HepG2 (cell line): ENCODE results near the gene CIBAR2. TPM values are rescaled to one million over a fixed set of nuclear protein-coding genes. Genes with fewer than 3 reads are reported as not detected.

Experiments
- ARNTL ChIP-seq: sonication (generic); formaldehyde crosslinking; IDR thresholded peaks from 2 replicates; pipeline ENCODE4 v1.4.0; 2020; ENCODE audit warnings: mild to moderate bottlenecking, missing genetic modification reagents
- BHLHE40 ChIP-seq: IDR thresholded peaks from 2 replicates; pipeline ENCODE4 v1.6.1; 2011; ENCODE audit warnings: low read length, improper control_type of control experiment
- BORCS8-MEF2B ChIP-seq: sonication (generic); formaldehyde crosslinking; IDR thresholded peaks from 2 replicates; pipeline ENCODE4 v1.8.0; 2022; ENCODE audit warnings: mild to moderate bottlenecking, missing genetic modification reagents
- DMAP1 ChIP-seq: IDR thresholded peaks from 2 replicates; pipeline ENCODE4 v1.6.1; 2016
- GTF3A ChIP-seq: sonication (generic); formaldehyde crosslinking; conservative IDR thresholded peaks from 2 replicates; pipeline ENCODE4 v1.4.0; 2020; ENCODE audit warnings: mild to moderate bottlenecking, missing genetic modification reagents
- HES4 ChIP-seq: sonication (generic); formaldehyde crosslinking; IDR thresholded peaks from 2 replicates; pipeline ENCODE4 v1.9.0; 2021; ENCODE audit warnings: mild to moderate bottlenecking, missing genetic modification reagents, borderline replicate concordance
- HNRNPL ChIP-seq: fragments of 200-400 bp; formaldehyde crosslinking; IDR thresholded peaks from 2 replicates; pipeline ENCODE4 v1.6.1; 2017; ENCODE audit warnings: mild to moderate bottlenecking, low read depth, low read length
- NR1H2 ChIP-seq: sonication (generic); formaldehyde crosslinking; IDR thresholded peaks from 2 replicates; pipeline ENCODE4 v1.8.1; 2022; ENCODE audit warnings: low read depth, missing genetic modification reagents, borderline replicate concordance
- POLR2G ChIP-seq: fragments of 200-400 bp; formaldehyde crosslinking; IDR thresholded peaks from 2 replicates; pipeline ENCODE4 v1.6.1; 2018; ENCODE audit warnings: mild to moderate bottlenecking, low read depth, low read length, moderate library complexity
- TEAD2 ChIP-seq: sonication (generic); formaldehyde crosslinking; IDR thresholded peaks from 2 replicates; pipeline ENCODE4 v1.9.0; 2021; ENCODE audit warnings: missing genetic modification reagents
- THYN1 ChIP-seq: sonication (generic); formaldehyde crosslinking; IDR thresholded peaks from 2 replicates; pipeline ENCODE4 v1.8.1; 2023; ENCODE audit warnings: low read depth, mild to moderate bottlenecking, moderate library complexity, missing genetic modification reagents, borderline replicate concordance
- ZFAT ChIP-seq: sonication (generic); formaldehyde crosslinking; conservative IDR thresholded peaks from 2 replicates; pipeline ENCODE4 v1.8.1; 2023; ENCODE audit warnings: missing genetic modification reagents, inconsistent platforms
- ZFP36 ChIP-seq: fragments of 150-350 bp; IDR thresholded peaks from 2 replicates; pipeline ENCODE4 v1.6.1; 2018; ENCODE audit warnings: borderline replicate concordance, low read length, low read depth; ENCODE audit not compliant: partially characterized antibody
- ZNF205 ChIP-seq: IDR thresholded peaks from 2 replicates; pipeline ENCODE4 v1.6.1; 2018; ENCODE audit warnings: missing biosample characterization, missing genetic modification reagents
- ZNF441 ChIP-seq: sonication (generic); formaldehyde crosslinking; IDR thresholded peaks from 2 replicates; pipeline ENCODE4 v1.7.0; 2021; ENCODE audit warnings: missing genetic modification reagents, borderline replicate concordance
- ZNF720 ChIP-seq: sonication (generic); formaldehyde crosslinking; IDR thresholded peaks from 2 replicates; pipeline ENCODE4 v1.4.0; 2020; ENCODE audit warnings: missing genetic modification reagents
- polyA plus RNA-seq, 8 experiments: library from polyadenylated mRNA; depleted of rRNA in 3 of 8; stranded (reverse) in 7 of 8; unstranded in 1 of 8; fragments of >200 nt; fragmentation: Illumina TruSeq in 4 of 8; extraction: Trizol in 4 of 8; gene quantifications; 2 replicates each; pipeline versions ENCODE4 v1.2.1 to v1.2.3, GENCODE V29; 2011 to 2016; ENCODE audit warnings: low read depth in 4 of 8, missing spikeins in 1 of 8, mixed read lengths in 1 of 8; ENCODE audit not compliant: insufficient read depth in 1 of 8
- total RNA-seq, 5 experiments: library from RNA; depleted of rRNA; stranded (reverse); fragments of >200 nt; fragmentation: Illumina TruSeq; extraction: Trizol; gene quantifications; 2 replicates each; pipeline ENCODE4 v1.2.3, GENCODE V29; 2016; ENCODE audit warnings: low read depth in 1 of 5
- TF ChIP-seq, protein P1 (sequence below): sonication (generic); formaldehyde crosslinking; IDR thresholded peaks from 2 replicates; pipeline ENCODE4 v1.8.0; 2022; ENCODE audit warnings: missing genetic modification reagents, low read depth, mild to moderate bottlenecking, borderline replicate concordance
- TF ChIP-seq, protein P2 (sequence below): sonication (generic); formaldehyde crosslinking; IDR thresholded peaks from 2 replicates; pipeline ENCODE4 v1.4.0; 2020; ENCODE audit warnings: missing genetic modification reagents, borderline replicate concordance
- TF ChIP-seq, protein P3 (sequence below): sonication (generic); formaldehyde crosslinking; IDR thresholded peaks from 2 replicates; pipeline ENCODE4 v1.8.0; 2022; ENCODE audit warnings: mild to moderate bottlenecking, missing genetic modification reagents, moderate library complexity
- TF ChIP-seq, protein P4 (sequence below): sonication (generic); formaldehyde crosslinking; IDR thresholded peaks from 2 replicates; pipeline ENCODE4 v1.4.0; 2020; ENCODE audit warnings: low read depth, mild to moderate bottlenecking, missing genetic modification reagents
- TF ChIP-seq, protein P5 (sequence below): IDR thresholded peaks from 2 replicates; pipeline ENCODE4 v1.6.1; 2016; ENCODE audit warnings: low read depth, borderline replicate concordance
- TF ChIP-seq, protein P6 (sequence below): sonication (generic); formaldehyde crosslinking; IDR thresholded peaks from 2 replicates; pipeline ENCODE4 v1.4.0; 2020; ENCODE audit warnings: mild to moderate bottlenecking, low read depth, missing genetic modification reagents

Gene CIBAR2
- total and polyA plus RNA-seq, 2 of the 13 experiments (the other 11 are each of a cell fraction or from before 2014, with no cell fraction given) = not detected

DNA sequence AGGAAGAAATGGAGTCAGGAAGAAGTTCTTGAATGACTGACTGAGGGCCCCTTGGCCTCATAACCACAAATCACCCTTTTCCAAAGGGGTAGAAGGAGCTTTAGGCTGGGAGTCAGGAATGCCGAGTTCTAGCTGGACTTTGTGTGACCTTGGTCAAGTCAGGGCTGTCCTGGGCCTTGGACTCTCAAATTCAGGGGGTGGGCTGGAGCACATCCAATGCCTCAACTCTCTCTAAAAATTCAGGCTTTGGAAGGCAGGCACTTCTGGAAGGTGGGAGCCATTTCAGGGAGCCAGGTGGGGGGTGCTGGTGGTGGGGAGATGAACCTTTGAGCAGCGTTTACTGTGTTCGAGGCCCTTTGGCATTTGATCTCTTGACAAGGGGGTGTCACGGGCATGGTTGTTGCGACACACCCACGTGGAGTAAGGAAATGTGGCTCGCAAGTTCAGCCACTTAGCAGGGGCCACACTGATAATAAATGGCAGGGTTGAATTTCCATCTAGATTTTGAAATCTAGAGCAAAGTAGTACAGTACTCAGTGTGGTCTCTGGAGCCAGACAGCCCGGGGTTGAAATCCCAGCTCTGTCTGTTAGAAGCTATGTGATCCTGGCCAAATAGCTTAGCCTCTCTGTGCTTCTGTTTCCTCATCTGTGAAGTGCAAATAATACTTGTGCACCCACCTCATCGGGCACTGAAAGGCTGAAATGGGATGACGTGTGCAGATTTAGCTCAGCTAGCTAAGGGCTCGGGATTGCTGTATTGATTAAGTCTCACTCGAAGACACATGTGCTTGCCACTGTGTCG is 47.1 kb upstream of the CIBAR2 start (continued):
- TF ChIP-seq, protein P1, sequence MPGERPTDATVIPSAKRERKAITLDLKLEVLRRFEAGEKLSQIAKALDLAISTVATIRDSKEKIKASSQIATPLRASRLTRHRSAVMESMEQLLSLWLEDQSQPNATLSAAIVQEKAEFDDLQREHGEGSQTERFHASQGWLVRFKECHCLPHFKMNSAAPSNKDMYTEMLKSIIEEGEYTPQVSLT = peak; percentile 94; the same call in 1 of the 2 replicates
- TF ChIP-seq GTF3A (no peak), ZNF720 (CRISPR knock-in tag) (no peak), HES4 (CRISPR knock-in tag) (no peak; the same call in 1 of the 2 replicates), ARNTL (CRISPR knock-in tag) (peak; percentile 81), POLR2G (peak; percentile 30; the same call in 1 of the 2 replicates), NR1H2 (CRISPR knock-in tag) (no peak; the same call in 1 of the 2 replicates), BORCS8-MEF2B (CRISPR knock-in tag) (peak; percentile 85), DMAP1 (CRISPR knock-in tag) (peak; percentile 53; the same call in 1 of the 2 replicates), BHLHE40 (peak; percentile 21; the same call in 1 of the 2 replicates), TEAD2 (CRISPR knock-in tag) (no peak), HNRNPL (no peak), ZNF205 (CRISPR knock-in tag) (no peak), ZFP36 (peak; percentile 59), ZNF441 (CRISPR knock-in tag) (peak; percentile 58; the same call in 1 of the 2 replicates), THYN1 (no peak), ZFAT (CRISPR knock-in tag) (no peak)
- TF ChIP-seq, protein P2, sequence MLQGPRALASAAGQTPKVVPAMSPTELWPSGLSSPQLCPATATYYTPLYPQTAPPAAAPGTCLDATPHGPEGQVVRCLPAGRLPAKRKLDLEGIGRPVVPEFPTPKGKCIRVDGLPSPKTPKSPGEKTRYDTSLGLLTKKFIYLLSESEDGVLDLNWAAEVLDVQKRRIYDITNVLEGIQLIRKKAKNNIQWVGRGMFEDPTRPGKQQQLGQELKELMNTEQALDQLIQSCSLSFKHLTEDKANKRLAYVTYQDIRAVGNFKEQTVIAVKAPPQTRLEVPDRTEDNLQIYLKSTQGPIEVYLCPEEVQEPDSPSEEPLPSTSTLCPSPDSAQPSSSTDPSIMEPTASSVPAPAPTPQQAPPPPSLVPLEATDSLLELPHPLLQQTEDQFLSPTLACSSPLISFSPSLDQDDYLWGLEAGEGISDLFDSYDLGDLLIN (CRISPR knock-in tag) = no peak; the same call in 1 of the 2 replicates
- TF ChIP-seq, protein P3, sequence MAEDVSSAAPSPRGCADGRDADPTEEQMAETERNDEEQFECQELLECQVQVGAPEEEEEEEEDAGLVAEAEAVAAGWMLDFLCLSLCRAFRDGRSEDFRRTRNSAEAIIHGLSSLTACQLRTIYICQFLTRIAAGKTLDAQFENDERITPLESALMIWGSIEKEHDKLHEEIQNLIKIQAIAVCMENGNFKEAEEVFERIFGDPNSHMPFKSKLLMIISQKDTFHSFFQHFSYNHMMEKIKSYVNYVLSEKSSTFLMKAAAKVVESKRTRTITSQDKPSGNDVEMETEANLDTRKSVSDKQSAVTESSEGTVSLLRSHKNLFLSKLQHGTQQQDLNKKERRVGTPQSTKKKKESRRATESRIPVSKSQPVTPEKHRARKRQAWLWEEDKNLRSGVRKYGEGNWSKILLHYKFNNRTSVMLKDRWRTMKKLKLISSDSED = no peak
- TF ChIP-seq, protein P4, sequence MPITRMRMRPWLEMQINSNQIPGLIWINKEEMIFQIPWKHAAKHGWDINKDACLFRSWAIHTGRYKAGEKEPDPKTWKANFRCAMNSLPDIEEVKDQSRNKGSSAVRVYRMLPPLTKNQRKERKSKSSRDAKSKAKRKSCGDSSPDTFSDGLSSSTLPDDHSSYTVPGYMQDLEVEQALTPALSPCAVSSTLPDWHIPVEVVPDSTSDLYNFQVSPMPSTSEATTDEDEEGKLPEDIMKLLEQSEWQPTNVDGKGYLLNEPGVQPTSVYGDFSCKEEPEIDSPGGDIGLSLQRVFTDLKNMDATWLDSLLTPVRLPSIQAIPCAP (CRISPR knock-in tag) = no peak
- TF ChIP-seq, protein P5, sequence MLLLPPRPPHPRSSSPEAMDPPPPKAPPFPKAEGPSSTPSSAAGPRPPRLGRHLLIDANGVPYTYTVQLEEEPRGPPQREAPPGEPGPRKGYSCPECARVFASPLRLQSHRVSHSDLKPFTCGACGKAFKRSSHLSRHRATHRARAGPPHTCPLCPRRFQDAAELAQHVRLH (CRISPR knock-in tag) = no peak
- TF ChIP-seq, protein P6, sequence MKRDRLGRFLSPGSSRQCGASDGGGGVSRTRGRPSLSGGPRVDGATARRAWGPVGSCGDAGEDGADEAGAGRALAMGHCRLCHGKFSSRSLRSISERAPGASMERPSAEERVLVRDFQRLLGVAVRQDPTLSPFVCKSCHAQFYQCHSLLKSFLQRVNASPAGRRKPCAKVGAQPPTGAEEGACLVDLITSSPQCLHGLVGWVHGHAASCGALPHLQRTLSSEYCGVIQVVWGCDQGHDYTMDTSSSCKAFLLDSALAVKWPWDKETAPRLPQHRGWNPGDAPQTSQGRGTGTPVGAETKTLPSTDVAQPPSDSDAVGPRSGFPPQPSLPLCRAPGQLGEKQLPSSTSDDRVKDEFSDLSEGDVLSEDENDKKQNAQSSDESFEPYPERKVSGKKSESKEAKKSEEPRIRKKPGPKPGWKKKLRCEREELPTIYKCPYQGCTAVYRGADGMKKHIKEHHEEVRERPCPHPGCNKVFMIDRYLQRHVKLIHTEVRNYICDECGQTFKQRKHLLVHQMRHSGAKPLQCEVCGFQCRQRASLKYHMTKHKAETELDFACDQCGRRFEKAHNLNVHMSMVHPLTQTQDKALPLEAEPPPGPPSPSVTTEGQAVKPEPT (CRISPR knock-in tag) = no peak
